Osteoblast (primary cell): Measurements from ENCODE around the gene RFFL. TPM values are rescaled to one million over a fixed set of nuclear protein-coding genes. Genes with fewer than 3 reads are reported as not detected.

Experiments used
- DNase-seq: peaks from one replicate; pipeline ENCODE4 v3.0.0; 2011; ENCODE audit warnings: low spot score, mixed read lengths; ENCODE audit not compliant: insufficient read length; ENCODE audit errors: missing footprints
- H2AFZ ChIP-seq: 2 replicates; pipeline ENCODE4 v1.6.0; 2011; ENCODE audit warnings: mild to moderate bottlenecking, low read length
- H3K27ac ChIP-seq: 2 replicates; pipeline ENCODE4 v1.5.1; 2011; ENCODE audit warnings: mild to moderate bottlenecking, low read depth, low read length, moderate library complexity
- H3K27me3 ChIP-seq: 2 replicates; pipeline ENCODE4 v1.6.0; 2012; ENCODE audit warnings: mild to moderate bottlenecking, control low read depth, inconsistent platforms, low read length, moderate library complexity; ENCODE audit not compliant: insufficient read depth
- H3K36me3 ChIP-seq: 2 replicates; pipeline ENCODE4 v1.5.1; 2011; ENCODE audit warnings: mild to moderate bottlenecking, low read length, control low read depth, moderate library complexity; ENCODE audit not compliant: insufficient read depth
- H3K4me1 ChIP-seq: 2 replicates; pipeline ENCODE4 v1.5.1; 2011; ENCODE audit warnings: mild to moderate bottlenecking, low read length, control low read depth, moderate library complexity; ENCODE audit not compliant: insufficient read depth
- H3K4me2 ChIP-seq: 2 replicates; pipeline ENCODE4 v1.6.0; 2011; ENCODE audit warnings: mild to moderate bottlenecking, low read length; ENCODE audit not compliant: insufficient read depth
- H3K4me3 ChIP-seq: fragments of 200-600 bp; sonication (generic); 3 replicates; pipeline ENCODE4 v1.5.1; 2012; ENCODE audit warnings: mild to moderate bottlenecking, low read length, inconsistent platforms; ENCODE audit not compliant: insufficient read depth
- H3K79me2 ChIP-seq: 2 replicates; pipeline ENCODE4 v1.6.0; 2012; ENCODE audit warnings: mild to moderate bottlenecking, low read length, control low read depth, inconsistent platforms; ENCODE audit not compliant: insufficient read depth
- H3K9me3 ChIP-seq: 2 replicates; pipeline ENCODE4 v1.5.1; 2011; ENCODE audit warnings: low read depth, low read length, control low read depth
- H4K20me1 ChIP-seq: 2 replicates; pipeline ENCODE4 v1.6.0; 2012; ENCODE audit warnings: mild to moderate bottlenecking, low read length, control low read depth; ENCODE audit not compliant: insufficient read depth
- total RNA-seq: library from RNA; depleted of rRNA; stranded (reverse); fragments of >200 nt; gene quantifications from 2 replicates; pipeline ENCODE4 v1.2.3, GENCODE V29; 2012
- TF ChIP-seq, protein P1 (sequence below): IDR thresholded peaks from 2 replicates; pipeline ENCODE4 v1.5.1; 2011; ENCODE audit warnings: mild to moderate bottlenecking, low read depth, low read length, moderate library complexity; ENCODE audit errors: extremely low read depth

Gene RFFL
- total RNA-seq, 1 donor: 15.2 TPM

DNA sequence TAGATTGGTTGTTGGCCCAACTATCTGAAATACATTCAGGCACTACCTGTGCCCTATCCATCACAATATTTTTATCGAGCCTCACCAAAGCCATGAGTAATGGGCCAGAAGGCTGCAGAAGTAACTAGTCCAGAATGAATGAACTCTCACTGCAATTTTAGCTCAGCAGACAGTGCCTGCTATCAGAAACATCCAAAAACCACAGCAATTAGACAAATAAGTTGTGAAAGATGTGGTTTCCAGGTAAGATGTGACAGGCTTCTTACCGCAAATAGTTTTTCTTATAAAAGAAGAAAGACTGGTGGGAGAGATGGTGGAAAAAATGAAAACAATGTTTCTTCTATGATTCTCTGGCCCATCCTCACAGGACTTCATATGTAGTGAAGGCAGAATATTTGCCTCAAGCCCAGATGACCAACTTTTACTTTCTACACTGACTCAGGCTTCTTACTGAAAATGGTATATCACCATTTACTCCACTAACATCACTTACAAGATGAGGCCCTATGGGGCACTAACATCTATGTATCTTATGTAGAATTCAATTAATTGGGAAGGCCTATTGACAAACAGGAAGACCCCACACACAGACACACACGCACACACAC is 9.8 kb upstream of the RFFL start:
- TF ChIP-seq, protein P1, sequence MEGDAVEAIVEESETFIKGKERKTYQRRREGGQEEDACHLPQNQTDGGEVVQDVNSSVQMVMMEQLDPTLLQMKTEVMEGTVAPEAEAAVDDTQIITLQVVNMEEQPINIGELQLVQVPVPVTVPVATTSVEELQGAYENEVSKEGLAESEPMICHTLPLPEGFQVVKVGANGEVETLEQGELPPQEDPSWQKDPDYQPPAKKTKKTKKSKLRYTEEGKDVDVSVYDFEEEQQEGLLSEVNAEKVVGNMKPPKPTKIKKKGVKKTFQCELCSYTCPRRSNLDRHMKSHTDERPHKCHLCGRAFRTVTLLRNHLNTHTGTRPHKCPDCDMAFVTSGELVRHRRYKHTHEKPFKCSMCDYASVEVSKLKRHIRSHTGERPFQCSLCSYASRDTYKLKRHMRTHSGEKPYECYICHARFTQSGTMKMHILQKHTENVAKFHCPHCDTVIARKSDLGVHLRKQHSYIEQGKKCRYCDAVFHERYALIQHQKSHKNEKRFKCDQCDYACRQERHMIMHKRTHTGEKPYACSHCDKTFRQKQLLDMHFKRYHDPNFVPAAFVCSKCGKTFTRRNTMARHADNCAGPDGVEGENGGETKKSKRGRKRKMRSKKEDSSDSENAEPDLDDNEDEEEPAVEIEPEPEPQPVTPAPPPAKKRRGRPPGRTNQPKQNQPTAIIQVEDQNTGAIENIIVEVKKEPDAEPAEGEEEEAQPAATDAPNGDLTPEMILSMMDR: no peak
- Histone ChIP-seq H3K9me3 (no peaks in the 10 kb centered on the region), H3K4me3 (no peak overlapping the region), H2AFZ (no peak overlapping the region), H3K4me2 (no peak overlapping the region), H3K27me3 (no peaks in the 10 kb centered on the region), H4K20me1 (peaks cover 10% of the 10 kb centered on the region), H3K36me3 (no peaks in the 10 kb centered on the region), H3K27ac (no peak overlapping the region), H3K79me2 (peaks cover 75% of the 10 kb centered on the region), H3K4me1 (peaks cover 24% of the 10 kb centered on the region)
- DNase-seq: no peak

DNA sequence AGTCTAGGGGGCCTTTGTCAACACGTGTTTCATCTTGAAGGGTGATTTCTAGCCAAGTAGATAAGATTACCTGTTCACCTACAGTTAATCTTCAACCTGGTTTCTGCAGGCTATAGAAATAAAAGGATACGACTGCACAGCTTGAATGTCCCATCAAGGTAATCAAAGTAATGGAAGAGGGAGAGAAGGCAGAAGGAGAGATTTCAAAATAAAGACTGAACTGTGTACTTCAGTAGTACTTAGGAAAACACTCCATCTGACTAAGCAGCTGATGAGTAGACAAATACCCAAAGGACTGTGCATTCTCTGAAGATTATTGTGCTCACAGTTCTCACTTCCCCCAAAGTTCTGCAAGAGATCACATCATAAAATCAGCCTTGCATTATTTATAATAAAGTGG is 5.8 kb upstream of the RFFL start:
- peak overlapping the region; percentile 62 for H3K27ac ChIP-seq
- H3K36me3 ChIP-seq: no peaks in the 10 kb centered on the region
- H3K4me1 ChIP-seq: peaks cover 27% of the 10 kb centered on the region
- TF ChIP-seq, protein P1: no peak
- peak overlapping the region; percentile 49 for H3K4me2 ChIP-seq
- H4K20me1 ChIP-seq: peaks cover 4% of the 10 kb centered on the region
- H2AFZ ChIP-seq: no peak overlapping the region
- H3K9me3 ChIP-seq: no peaks in the 10 kb centered on the region
- no peaks in the 10 kb centered on the region for H3K27me3 ChIP-seq
- H3K79me2 ChIP-seq: peaks cover 72% of the 10 kb centered on the region
- DNase-seq: peak; percentile 72
- H3K4me3 ChIP-seq: no peak overlapping the region

DNA sequence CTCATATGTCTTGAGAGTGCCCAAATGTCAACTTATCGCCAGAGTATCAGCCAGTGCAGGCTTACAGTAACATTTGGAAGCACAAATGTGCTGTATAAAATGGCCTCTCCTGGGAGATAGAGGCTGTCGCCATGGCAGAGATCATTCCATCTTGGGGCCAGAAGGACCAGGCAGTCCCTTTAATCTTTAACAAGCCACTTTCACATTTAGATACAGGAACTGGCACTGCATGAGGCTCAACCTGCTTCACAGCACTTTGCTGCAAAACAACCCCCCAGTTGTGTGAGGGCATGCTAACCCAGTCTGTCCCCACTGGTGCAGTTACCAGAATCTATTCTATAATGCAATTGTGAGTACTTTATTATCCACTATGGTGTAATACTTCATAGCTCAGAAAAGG is 4.7 kb upstream of the RFFL start:
- TF ChIP-seq, protein P1: no peak
- Histone ChIP-seq H3K27me3 (no peaks in the 10 kb centered on the region), H3K9me3 (no peaks in the 10 kb centered on the region), H4K20me1 (peaks cover 4% of the 10 kb centered on the region), H3K36me3 (no peaks in the 10 kb centered on the region), H3K4me2 (no peak overlapping the region), H2AFZ (no peak overlapping the region), H3K27ac (no peak overlapping the region), H3K4me1 (peaks cover 34% of the 10 kb centered on the region), H3K79me2 (peaks cover 65% of the 10 kb centered on the region), H3K4me3 (no peak overlapping the region)
- no peak for DNase-seq

DNA sequence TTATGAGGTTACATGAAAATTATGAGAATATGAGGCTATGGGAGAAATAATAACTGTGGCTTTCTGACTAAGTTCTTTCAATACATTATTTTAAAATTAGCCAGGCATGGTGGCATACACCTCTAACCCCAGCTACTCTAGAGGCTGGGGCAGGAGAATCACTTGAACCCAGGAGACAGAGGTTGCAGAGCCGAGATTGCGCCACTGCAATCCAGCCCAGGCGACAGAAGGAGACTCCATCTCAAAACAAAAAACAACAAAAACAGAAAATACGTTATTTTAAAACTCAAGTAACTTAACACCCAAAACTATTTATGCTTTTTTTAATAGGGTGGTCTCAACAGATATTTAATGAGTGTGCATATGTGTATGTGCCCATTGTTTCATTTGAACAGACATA is 2.4 kb upstream of the RFFL start:
- Histone ChIP-seq H3K27me3 (no peaks in the 10 kb centered on the region), H3K79me2 (peaks cover 63% of the 10 kb centered on the region), H3K4me1 (peaks cover 41% of the 10 kb centered on the region), H3K4me3 (no peak overlapping the region), H3K4me2 (no peak overlapping the region), H4K20me1 (peaks cover 4% of the 10 kb centered on the region), H3K36me3 (no peaks in the 10 kb centered on the region), H3K27ac (no peak overlapping the region), H2AFZ (no peak overlapping the region), H3K9me3 (no peaks in the 10 kb centered on the region)
- no peak for DNase-seq
- TF ChIP-seq, protein P1: no peak
